Hematopoietic multipotent progenitor cell treated with erythropoietin and hydrocortisone succinate and interleukin-3 and kit ligand, for 6 days (in vitro differentiated cells): ENCODE results near the gene A1BG.
"Not testable (repeated sequence)": the region's sequence is repeated elsewhere in the genome, so short reads cannot be mapped to it uniquely, and the experiment has no call there.

Experiments
- DNase-seq: peaks from one replicate; pipeline ENCODE4 v3.0.0-alpha.2; 2015

Gene A1BG

DNA sequence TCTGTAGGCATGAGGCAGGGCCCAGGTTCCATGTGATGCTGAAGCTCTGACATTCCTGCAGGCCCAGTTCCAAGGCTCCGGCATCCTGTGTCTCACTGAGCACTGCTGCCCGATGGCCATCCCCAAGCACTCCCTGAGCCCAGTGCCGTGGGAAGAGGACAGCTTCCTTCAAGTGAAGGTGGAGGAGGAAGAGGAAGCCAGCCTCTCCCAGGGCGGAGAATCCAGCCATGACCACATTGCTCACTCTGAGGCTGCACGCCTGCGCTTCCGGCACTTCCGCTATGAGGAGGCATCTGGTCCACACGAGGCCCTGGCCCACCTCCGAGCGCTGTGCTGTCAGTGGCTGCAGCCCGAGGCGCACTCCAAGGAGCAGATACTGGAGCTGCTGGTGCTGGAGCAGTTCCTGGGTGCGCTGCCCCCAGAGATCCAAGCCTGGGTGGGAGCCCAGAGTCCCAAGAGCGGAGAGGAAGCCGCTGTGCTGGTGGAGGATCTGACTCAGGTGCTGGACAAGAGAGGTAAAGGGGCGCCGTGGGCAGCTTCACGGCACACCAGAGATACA is 18.5 kb downstream of the A1BG start:
- DNase-seq, result no peak

DNA sequence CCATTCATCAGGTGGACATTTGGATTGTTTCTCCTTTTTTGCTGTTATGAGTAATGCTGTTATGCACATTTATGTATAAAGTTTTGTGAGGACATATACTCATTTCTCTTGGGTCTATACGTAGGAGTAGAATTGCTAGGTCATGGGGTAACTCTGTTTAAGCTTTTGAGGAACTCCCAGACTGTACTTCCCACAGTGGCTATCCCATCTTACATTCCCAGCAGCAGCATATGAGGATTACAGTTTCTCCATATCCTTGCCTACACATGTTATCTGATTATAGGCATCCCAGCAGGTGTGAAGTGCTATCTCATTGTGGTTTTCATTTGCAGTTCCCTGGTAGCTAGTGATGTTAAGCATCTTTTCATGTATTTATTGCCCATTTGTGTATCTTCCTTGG is 20.6 kb downstream of the A1BG start:
- no peak for DNase-seq

- DNase-seq, result peak; percentile 44
These were observed 22.8 kb downstream of the A1BG start for GRCh38 chr19:58330458-58330857.

- DNase-seq, result peak; percentile 72
These were observed 24.3 kb downstream of the A1BG start for GRCh38 chr19:58328999-58329398.

DNA sequence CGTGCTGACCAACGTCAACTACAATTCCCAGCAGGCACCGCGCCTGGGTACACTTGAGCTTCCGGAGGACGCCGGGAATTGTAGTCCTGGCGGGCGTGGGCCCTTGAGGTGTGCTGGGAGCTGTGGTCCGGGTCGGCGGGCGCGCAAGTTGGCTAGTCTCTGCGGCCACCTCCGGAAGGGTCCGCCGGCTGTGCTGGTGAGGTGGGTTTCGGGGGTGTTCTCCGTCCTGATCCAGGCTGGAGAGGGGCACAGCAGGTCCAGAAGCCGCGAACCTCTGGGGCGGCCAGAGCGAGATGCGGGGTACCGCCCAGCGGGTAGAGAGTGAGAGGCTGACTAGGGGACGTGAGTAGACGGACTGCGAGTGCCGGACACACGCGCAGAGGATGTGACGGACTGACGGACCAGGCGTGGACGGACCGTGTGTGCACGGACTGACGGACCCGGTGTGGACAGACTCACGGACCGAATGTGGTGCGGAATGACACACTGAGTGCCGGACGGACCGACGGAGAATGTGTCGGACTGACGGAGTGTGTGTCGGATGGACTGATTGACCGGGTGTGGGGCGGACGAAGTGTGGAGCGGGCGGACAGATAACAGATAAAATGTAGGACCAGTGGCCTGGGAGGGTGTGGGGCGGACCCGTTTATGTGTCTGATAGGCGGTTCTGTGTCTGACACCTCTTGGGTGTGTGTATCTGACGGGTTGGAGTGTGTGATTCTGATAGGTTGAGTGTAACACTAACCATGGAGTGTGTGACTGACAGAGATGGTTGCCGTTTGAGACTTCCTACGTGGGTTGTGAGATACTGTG is 26.2 kb downstream of the A1BG start, which contains the start of gene ZSCAN22:
ZSCAN22 (plus strand) TSS at position 81 of the 813 bp plus-strand sequence. CDS start 7,809 bp downstream, outside the sequence.
- DNase-seq, result peak; percentile 98

GRCh38 chr19:58326501-58326913 is 26.8 kb downstream of the A1BG start:
- DNase-seq, result no peak

GRCh38 chr19:58325311-58326022 is 27.8 kb downstream of the A1BG start:
- no peak for DNase-seq

DNA sequence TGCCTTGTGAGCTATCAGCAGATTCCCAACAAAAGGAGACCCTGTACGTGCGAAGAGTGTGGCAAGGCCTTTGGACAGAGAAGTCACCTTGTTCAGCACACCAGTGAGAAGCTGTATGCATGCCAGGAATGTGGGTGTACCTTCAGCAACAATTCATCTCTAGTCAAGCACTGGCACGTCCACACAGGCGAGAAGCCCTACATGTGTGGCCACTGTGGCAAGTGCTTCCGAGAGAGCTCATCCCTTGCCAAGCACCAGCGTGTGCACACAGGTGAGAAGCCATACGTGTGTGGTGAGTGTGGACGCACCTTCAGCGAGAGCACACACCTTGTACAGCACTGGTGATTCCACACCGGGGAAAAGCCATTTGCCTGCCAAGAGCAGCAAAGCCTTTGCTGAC is 34.1 kb downstream of the A1BG start:
- no peak for DNase-seq

DNA sequence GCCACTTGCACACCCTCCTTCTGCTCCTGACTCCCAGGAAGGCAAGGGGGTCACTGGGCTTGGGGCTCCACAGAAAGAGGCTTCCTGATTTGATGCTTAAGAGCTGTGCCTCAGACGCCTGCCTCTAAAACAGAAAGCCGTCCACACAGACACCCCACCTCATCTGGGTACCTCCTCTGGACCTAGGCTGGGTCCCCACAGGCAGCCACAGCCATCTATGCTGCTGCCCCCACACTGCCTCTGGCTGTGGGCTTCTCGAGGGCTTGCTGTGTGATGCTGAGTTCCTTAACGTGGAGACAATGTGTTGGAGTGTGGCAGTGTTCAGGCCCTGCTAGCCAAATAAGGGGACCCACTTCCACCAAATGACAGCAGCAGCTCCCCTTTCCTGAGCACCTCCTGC is 35.0 kb downstream of the A1BG start:
- DNase-seq, result no peak

- DNase-seq, result peak; percentile 87
These were observed 35.7 kb downstream of the A1BG start for GRCh38 chr19:58317476-58318072.

DNA sequence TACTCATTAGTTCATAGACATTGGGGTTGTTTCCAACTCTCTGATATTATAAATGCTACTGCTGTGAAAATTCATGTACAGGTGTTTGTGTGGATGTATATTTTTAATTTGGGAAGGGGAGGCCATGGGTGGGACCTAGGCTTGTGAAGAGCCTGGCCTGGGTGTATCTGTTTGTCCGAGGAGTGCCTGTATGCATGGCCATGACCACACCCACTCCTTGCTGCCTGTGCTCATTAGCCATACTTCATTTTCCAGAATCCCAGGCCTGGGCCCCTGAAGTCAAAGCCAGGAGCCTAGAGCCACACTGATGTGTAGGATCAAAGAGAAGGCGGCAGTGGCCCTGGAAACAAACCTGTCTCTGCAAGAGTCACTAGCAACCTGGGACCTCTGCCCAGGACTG is 37.7 kb downstream of the A1BG start:
- no peak for DNase-seq

DNA sequence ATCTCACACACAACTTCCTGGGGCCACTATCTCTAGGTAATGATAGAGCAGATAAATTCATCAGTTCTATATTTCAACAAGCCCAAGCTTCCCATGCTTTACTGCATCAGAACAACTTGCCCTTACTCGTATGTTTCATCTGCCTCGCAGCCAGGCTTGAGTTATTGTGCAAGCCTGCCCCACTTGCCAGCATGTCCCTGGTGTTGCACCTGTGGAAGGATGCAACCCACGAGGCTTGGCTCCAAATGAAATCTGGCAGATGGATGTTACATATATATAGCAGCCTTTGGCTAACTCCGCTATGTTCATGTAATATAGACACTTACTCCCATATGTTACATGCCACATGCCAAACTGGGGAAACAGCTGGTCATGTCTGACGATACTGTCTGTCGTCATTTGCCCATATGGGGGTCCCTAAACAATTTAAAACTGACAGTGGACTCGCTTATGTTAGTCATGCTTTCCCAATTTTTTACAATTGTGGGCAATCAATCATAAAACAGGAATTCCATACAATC is 41.9 kb downstream of the A1BG start:
- DNase-seq, result no peak

DNA sequence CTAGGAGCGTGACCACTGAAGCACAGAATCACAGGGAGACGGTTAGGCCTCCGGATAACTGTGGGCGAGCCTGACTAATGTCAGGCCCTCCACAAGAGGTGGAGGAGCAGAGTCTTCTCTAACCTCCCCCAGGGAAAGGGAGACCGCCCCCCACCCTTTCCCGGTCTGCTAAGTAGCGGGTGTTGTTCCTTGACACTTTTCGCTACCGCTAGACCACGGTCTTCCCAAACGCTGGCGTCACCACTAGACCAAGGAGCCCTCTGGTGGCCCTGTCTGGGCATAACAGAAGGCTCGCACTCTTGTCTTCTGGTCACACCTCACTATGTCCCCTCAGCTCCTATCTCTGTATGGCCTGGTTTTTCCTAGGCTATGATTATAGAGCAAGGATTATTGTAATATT is 42.6 kb downstream of the A1BG start:
- not testable (repeated sequence) for DNase-seq

GRCh38 chr19:58307736-58308135 is 45.6 kb downstream of the A1BG start:
- no peak for DNase-seq

DNA sequence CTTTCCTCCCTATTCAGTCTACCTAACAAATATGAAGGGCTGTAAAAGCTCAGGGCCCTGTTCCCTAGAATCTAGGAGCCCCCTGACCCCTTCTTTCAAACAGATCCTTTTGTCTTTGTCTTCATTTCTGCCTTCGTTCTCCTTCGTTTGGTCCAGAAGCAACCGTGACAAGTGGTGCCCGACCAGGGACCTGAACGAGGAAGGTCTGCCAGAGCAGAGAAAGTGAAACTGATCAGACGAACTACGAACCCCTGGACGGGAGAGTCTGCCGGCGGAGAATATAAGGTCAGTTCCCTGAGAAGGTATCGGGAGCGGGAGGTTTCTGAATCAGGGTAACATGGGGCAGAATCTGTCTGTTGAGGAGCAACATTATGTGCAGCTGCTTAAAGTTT is 47.4 kb downstream of the A1BG start:
- DNase-seq, result no peak

DNA sequence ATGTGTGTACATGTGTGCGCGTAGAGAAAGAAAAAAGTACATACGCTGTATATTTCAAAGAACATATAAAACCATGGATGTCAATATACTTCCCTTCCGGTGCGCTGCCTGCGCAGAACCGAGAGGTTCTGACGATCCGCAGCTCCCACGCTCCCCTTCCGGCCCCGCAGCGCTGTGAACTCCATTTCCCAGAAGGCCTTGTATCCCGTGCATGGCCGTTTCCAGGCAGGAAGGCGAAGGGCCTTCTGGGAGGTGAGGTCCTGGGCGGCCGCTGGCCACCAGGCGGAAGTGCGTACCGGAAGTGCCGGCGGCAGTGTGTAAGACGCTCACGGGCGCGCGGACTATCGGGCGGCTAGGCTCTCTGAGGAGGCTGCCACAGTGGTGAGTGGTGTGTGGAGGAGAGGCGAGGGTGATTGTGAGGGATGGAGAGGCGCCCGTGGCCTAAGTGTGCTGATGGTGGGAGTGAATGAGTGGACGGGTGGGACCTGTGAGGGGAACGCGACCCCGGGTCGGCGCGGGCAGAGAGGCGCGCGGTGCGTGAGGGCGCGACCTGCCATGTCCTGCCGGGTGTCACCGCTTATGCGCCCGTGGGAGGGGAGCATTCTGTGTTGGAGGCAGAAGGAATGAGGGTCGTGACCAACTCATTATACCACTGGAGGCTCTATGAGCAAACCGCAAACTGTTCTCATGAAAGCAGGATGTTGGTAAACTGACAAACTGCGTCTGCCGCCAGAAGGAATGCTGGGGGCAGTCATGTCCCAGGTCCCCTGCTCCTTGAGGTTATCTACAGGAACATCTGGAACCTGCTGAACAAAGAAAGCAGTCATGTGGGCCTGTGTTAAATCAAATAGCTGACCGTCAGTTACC is 48.0 kb downstream of the A1BG start, which contains the start of gene ERVK3-1:
ERVK3-1 (plus strand) TSS at position 313 of the 867 bp plus-strand sequence. CDS start 6,792 bp downstream, outside the sequence.
- DNase-seq, result peak; percentile 99

- no peak for DNase-seq
These were observed 48.6 kb downstream of the A1BG start for GRCh38 chr19:58304748-58305064.

DNA sequence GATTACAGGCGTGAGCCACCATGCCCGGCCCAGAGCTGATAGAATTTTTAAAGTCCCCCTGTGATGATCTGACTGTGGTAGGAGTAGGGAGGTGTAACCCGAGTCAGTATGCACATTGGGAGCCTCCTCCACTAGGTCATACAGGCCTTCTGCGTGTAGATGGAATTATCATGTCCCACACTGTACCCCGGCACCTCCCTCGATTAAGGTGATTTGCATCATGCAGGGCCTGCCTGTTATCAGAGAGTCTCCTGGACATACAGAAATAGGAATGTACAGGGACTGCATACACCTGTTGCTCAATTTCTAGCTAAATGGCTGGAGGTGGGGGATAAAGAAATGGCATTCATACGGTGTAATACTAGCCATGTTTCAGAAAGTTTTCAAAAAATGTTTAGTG is 49.0 kb downstream of the A1BG start:
- DNase-seq, result no peak

DNA sequence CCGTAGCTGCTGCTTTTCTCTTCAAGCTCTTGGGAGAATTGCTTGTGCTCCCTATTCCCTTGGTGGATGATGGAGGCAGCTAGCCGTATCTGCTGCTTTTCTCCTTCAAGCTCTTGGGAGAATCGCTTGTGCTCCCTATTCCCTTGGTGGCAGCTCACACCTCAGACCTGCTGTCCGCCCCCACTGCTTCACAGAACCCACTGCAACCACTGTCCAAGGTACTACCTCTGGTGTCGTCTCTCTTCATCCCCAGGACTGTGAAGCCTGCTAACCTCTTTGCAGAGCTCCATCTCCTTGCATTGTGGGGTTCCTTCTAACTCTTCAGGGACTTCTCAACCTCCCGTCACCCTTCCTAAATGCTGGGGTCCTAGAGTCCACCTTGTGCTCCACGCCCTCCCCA is 52.7 kb downstream of the A1BG start:
- no peak for DNase-seq

DNA sequence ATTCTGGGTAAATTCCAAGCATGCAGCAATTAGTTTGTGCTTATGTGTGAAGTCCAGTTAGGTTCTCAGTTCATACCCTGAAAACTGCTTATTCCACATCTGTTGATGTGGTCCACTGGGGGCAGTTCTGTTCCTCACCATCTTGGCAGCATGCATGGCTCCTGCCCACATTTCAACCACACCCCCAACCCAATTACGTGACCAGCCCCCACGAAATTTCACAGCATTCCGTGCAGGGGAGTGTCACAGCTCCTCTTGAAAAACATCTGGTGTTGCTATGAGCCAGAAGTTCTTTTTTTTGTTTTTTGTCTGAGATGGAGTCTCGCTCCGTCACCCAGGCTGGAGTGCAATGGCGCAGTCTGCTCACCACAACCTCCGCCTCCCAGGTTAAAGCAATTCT is 57.2 kb downstream of the A1BG start:
- no peak for DNase-seq
